LoVo (cell line): ENCODE results near the gene CACNA1S.
A peak's percentile ranks its signal among the peaks of the same experiment; 100 is the strongest.

Source experiments
- DNase-seq: peaks from one replicate; pipeline ENCODE4 v3.0.0-alpha.2; 2016; ENCODE audit warnings: low spot score

CACNA1S gene

GRCh38 chr1:201112173-201112731 is at the start of gene CACNA1S:
TSS of gene CACNA1S (minus strand) at chr1:201112426. CDS start at chr1:201112339, 87 bp downstream.
- DNase-seq, result no peak

- no peak for DNase-seq
These were observed 45.7 kb upstream of the CACNA1S start for GRCh38 chr1:201157949-201158348.

GRCh38 chr1:201156819-201157218 is 44.6 kb upstream of the CACNA1S start:
- DNase-seq, result no peak

GRCh38 chr1:201156346-201156745 is 44.1 kb upstream of the CACNA1S start:
- no peak for DNase-seq

- no peak for DNase-seq
These were observed 43.1 kb upstream of the CACNA1S start for GRCh38 chr1:201155354-201155753.

GRCh38 chr1:201154389-201155165 is 42.4 kb upstream of the CACNA1S start, which contains the start of gene TMEM9:
TSS of gene TMEM9 (minus strand) at chr1:201154474. CDS start at chr1:201153923, 551 bp downstream.
- peak; percentile 94 for DNase-seq

- DNase-seq, result no peak
These were observed 41.5 kb upstream of the CACNA1S start for GRCh38 chr1:201153474-201154388.

- peak; percentile 28 for DNase-seq
These were observed 37.2 kb upstream of the CACNA1S start for GRCh38 chr1:201149400-201149799.

- no peak for DNase-seq
These were observed 35.3 kb upstream of the CACNA1S start for GRCh38 chr1:201147396-201148015.

GRCh38 chr1:201146626-201147390 is 34.6 kb upstream of the CACNA1S start:
- DNase-seq, result no peak

GRCh38 chr1:201145816-201146215 is 33.6 kb upstream of the CACNA1S start:
- no peak for DNase-seq

- DNase-seq, result no peak
These were observed 32.9 kb upstream of the CACNA1S start for GRCh38 chr1:201145132-201145531.

GRCh38 chr1:201144701-201145100 is 32.5 kb upstream of the CACNA1S start:
- DNase-seq, result no peak

- no peak for DNase-seq
These were observed 31.8 kb upstream of the CACNA1S start for GRCh38 chr1:201143726-201144635.

GRCh38 chr1:201142849-201143725 is 30.9 kb upstream of the CACNA1S start:
- no peak for DNase-seq

GRCh38 chr1:201142011-201142848 is 30.0 kb upstream of the CACNA1S start:
- DNase-seq, result no peak

GRCh38 chr1:201141418-201141817 is 29.2 kb upstream of the CACNA1S start:
- DNase-seq, result no peak

GRCh38 chr1:201140941-201141260 is 28.7 kb upstream of the CACNA1S start:
- no peak for DNase-seq
